Brain microvascular endothelial cell (primary cell): ENCODE data around the gene BPIFB6.

ENCODE experiments used
- DNase-seq: peaks from one replicate; pipeline ENCODE4 v3.0.0-alpha.2; 2020
- H3K27ac ChIP-seq: fragments of 250-450 bp; sonication (Bioruptor Pico); 2 replicates; pipeline ENCODE4 v1.5.1; 2020; ENCODE audit warnings: mild to moderate bottlenecking, moderate library complexity
- H3K27me3 ChIP-seq: fragments of 250-450 bp; sonication (Bioruptor Pico); replicated peaks from 2 replicates; pipeline ENCODE4 v1.5.1; 2020; ENCODE audit warnings: mild to moderate bottlenecking
- H3K36me3 ChIP-seq: fragments of 250-450 bp; sonication (Bioruptor Pico); replicated peaks from 2 replicates; pipeline ENCODE4 v1.5.1; 2020; ENCODE audit warnings: mild to moderate bottlenecking
- H3K4me3 ChIP-seq: 2 replicates; pipeline ENCODE4 v1.5.1; 2011; ENCODE audit warnings: low read depth, mild to moderate bottlenecking, control low read depth, low read length, moderate library complexity
- CTCF ChIP-seq: IDR thresholded peaks from 2 replicates; pipeline ENCODE4 v1.5.1; 2011; ENCODE audit warnings: low read depth, mild to moderate bottlenecking, moderate library complexity, low read length, control low read depth, inconsistent platforms; ENCODE audit errors: missing control alignments
- in situ Hi-C: cut with HindIII; loops from 2 replicates; pipeline ENCODE4 v1.10.0; 2017; ENCODE audit warnings: low sequenced_read_pairs, low pct_ligation_motif_present

Gene BPIFB6

GRCh38 chr20:33051333-33051732, 19.9 kb downstream of the BPIFB6 start:
- TF ChIP-seq CTCF: no peak
- Histone ChIP-seq H3K27ac (no peak overlapping the region), H3K27me3 (no peaks in the 10 kb centered on the region), H3K4me3 (no peak overlapping the region), H3K36me3 (no peaks in the 10 kb centered on the region)
- DNase-seq: no peak
- in situ Hi-C loops: no loop called here

GRCh38 chr20:33053291-33054106, 22.1 kb downstream of the BPIFB6 start, which contains the start of gene BPIFB3:
Gene BPIFB3, plus strand, starts transcription at chr20:33053903. Its CDS starts 1,533 bp downstream, at chr20:33055436.
- H3K27me3 ChIP-seq: no peaks in the 10 kb centered on the region
- H3K4me3 ChIP-seq: no peak within 1 kb of the TSS
- in situ Hi-C loops: no loop called here
- DNase-seq: no peak
- H3K36me3 ChIP-seq: no peaks in the 10 kb centered on the region
- no peak within 1 kb of the TSS for H3K27ac ChIP-seq
- TF ChIP-seq CTCF: no peak

DNA sequence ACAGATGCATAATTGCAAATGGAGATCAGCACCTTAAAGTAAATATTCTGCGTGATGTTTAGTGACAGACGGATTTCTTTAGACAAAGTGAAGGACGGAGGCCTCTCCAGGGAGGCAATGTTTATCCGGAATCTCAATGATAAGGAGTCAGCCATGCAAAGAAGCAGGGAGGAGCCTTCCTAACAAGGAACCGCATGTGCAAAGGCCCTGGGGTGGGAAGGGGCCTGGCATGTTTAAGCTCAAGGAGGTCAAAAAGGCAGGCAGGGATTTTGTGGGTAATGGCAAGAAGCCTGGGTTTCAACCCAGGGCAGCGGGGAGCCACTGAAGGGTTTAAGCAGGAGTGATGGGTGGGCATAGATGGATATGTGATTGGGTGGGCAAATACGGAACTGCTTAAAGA, 22.9 kb downstream of the BPIFB6 start:
- in situ Hi-C loops: no loop called here
- no peak for DNase-seq
- Histone ChIP-seq H3K36me3 (no peaks in the 10 kb centered on the region), H3K4me3 (no peak overlapping the region), H3K27me3 (no peaks in the 10 kb centered on the region), H3K27ac (no peak overlapping the region)
- no peak for TF ChIP-seq CTCF

- in situ Hi-C loops: no loop called here
- TF ChIP-seq CTCF: no peak
- no peak for DNase-seq
- no peak overlapping the region for H3K4me3 ChIP-seq
- H3K36me3 ChIP-seq: no peaks in the 10 kb centered on the region
- no peak overlapping the region for H3K27ac ChIP-seq
- no peaks in the 10 kb centered on the region for H3K27me3 ChIP-seq
Observed at GRCh38 chr20:33054791-33055190, 23.3 kb downstream of the BPIFB6 start.

- no peak for DNase-seq
- no peak for TF ChIP-seq CTCF
- Histone ChIP-seq H3K36me3 (no peaks in the 10 kb centered on the region), H3K4me3 (no peak overlapping the region), H3K27ac (no peak overlapping the region), H3K27me3 (no peaks in the 10 kb centered on the region)
- in situ Hi-C loops: no loop called here
Observed at GRCh38 chr20:33059136-33059535, 27.7 kb downstream of the BPIFB6 start.
